Left renal pelvis (tissue), 4 donors: ENCODE data around the gene TRPC4. TPM values are rescaled to one million over a fixed set of nuclear protein-coding genes. Genes with fewer than 3 reads are reported as not detected.

Experiments
- DNase-seq, 4 donors: peaks; one replicate each; pipeline ENCODE4 v3.0.0-alpha.2; 2013; ENCODE audit warnings: low read depth in 4 of 4, low spot score in 3 of 4
- polyA plus RNA-seq, 4 donors: library from polyadenylated mRNA; unstranded; fragments of 120-200 nt; gene quantifications; one replicate each; pipeline ENCODE4 v1.2.1, GENCODE V29; 2013; ENCODE audit not compliant: insufficient read length in 4 of 4

TRPC4 gene
- polyA plus RNA-seq, 4 donors: 4.2 to 8.9 (median 4.6) TPM

GRCh38 chr13:37666036-37666435, 203.5 kb downstream of the TRPC4 start:
- DNase-seq: no peak

GRCh38 chr13:37665420-37665819, 204.2 kb downstream of the TRPC4 start:
- no peak for DNase-seq

- no peak for DNase-seq
These were observed 205.8 kb downstream of the TRPC4 start for GRCh38 chr13:37663724-37664123.

- DNase-seq: no peak
These were observed 206.9 kb downstream of the TRPC4 start for GRCh38 chr13:37662624-37663023.

- DNase-seq: no peak
These were observed 211.6 kb downstream of the TRPC4 start for GRCh38 chr13:37657956-37658355.

- DNase-seq: no peak
These were observed 212.4 kb downstream of the TRPC4 start for GRCh38 chr13:37657134-37657533.

- no peak for DNase-seq
These were observed 213.2 kb downstream of the TRPC4 start for GRCh38 chr13:37656247-37656940.

GRCh38 chr13:37652596-37652995, 217.0 kb downstream of the TRPC4 start:
- DNase-seq: no peak

- no peak for DNase-seq
These were observed 217.7 kb downstream of the TRPC4 start for GRCh38 chr13:37651891-37652290.

- no peak for DNase-seq
These were observed 221.0 kb downstream of the TRPC4 start for GRCh38 chr13:37648609-37649008.

- no peak for DNase-seq
These were observed 222.4 kb downstream of the TRPC4 start for GRCh38 chr13:37647031-37647650.

- no peak for DNase-seq
These were observed 223.0 kb downstream of the TRPC4 start for GRCh38 chr13:37646531-37646930.

- DNase-seq: no peak
These were observed 224.3 kb downstream of the TRPC4 start for GRCh38 chr13:37645181-37645740.

- DNase-seq: no peak
These were observed 228.2 kb downstream of the TRPC4 start for GRCh38 chr13:37641391-37641790.

GRCh38 chr13:37640499-37640898, 229.1 kb downstream of the TRPC4 start:
- DNase-seq: peak in 1 of 4 donors; percentile 33

GRCh38 chr13:37636701-37637100, 232.9 kb downstream of the TRPC4 start:
- DNase-seq: no peak

- no peak for DNase-seq
These were observed 237.3 kb downstream of the TRPC4 start for GRCh38 chr13:37632294-37632693.

GRCh38 chr13:37627428-37627827, 242.1 kb downstream of the TRPC4 start:
- no peak for DNase-seq

GRCh38 chr13:37621811-37622361, 247.7 kb downstream of the TRPC4 start:
- DNase-seq: no peak

GRCh38 chr13:37618554-37618953, 251.0 kb downstream of the TRPC4 start:
- DNase-seq: no peak

GRCh38 chr13:37617173-37617572, 252.4 kb downstream of the TRPC4 start:
- no peak for DNase-seq

GRCh38 chr13:37616131-37616530, 253.4 kb downstream of the TRPC4 start:
- no peak for DNase-seq
